ENCODE measurements around the gene AXIN2.

AXIN2 gene

DNA sequence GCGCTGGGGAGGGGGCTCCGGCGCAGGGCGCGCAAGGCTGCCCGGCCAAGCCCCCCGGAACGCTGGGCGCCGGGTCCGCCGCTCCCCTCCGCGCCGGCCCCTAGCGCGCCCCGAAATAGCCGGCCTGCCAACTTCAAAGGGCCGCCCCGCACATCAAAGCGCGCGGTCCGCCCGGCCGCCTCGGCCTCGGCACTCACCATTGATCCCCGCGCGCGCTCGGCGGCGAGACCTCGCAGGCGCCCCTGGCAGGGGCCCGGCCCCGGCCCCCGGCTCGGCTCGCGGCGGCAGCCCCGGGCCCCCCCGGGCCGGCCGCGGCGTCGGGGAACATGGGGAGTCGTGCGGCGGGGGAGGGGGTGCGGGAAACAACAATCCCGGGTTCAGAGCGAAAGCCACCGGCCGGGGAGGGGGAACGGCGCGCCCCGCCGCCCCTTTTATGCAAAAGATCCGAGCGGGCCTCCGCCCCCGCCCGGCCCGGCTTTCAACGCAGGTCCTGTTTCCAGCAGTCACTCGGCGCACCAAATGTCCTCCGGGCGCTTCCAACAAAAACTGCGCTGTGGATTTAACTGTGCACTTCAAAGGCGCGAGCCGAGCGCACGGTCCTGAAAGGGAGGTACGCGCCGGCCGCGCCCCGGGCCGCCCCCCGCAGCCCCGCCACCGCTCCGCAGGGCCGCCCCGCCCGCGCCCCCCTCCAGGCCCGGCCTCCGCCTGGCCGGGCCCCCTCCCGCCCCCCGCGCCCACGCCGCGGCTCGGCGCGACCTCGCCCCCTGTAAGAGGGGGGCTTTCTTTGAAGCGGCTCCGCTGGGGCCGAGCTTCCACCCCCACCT, 608 bp downstream of the AXIN2 start:
- TF ChIP-seq, protein P1, sequence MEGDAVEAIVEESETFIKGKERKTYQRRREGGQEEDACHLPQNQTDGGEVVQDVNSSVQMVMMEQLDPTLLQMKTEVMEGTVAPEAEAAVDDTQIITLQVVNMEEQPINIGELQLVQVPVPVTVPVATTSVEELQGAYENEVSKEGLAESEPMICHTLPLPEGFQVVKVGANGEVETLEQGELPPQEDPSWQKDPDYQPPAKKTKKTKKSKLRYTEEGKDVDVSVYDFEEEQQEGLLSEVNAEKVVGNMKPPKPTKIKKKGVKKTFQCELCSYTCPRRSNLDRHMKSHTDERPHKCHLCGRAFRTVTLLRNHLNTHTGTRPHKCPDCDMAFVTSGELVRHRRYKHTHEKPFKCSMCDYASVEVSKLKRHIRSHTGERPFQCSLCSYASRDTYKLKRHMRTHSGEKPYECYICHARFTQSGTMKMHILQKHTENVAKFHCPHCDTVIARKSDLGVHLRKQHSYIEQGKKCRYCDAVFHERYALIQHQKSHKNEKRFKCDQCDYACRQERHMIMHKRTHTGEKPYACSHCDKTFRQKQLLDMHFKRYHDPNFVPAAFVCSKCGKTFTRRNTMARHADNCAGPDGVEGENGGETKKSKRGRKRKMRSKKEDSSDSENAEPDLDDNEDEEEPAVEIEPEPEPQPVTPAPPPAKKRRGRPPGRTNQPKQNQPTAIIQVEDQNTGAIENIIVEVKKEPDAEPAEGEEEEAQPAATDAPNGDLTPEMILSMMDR (IDR thresholded peaks at IDR 0.05), result no peak

DNA sequence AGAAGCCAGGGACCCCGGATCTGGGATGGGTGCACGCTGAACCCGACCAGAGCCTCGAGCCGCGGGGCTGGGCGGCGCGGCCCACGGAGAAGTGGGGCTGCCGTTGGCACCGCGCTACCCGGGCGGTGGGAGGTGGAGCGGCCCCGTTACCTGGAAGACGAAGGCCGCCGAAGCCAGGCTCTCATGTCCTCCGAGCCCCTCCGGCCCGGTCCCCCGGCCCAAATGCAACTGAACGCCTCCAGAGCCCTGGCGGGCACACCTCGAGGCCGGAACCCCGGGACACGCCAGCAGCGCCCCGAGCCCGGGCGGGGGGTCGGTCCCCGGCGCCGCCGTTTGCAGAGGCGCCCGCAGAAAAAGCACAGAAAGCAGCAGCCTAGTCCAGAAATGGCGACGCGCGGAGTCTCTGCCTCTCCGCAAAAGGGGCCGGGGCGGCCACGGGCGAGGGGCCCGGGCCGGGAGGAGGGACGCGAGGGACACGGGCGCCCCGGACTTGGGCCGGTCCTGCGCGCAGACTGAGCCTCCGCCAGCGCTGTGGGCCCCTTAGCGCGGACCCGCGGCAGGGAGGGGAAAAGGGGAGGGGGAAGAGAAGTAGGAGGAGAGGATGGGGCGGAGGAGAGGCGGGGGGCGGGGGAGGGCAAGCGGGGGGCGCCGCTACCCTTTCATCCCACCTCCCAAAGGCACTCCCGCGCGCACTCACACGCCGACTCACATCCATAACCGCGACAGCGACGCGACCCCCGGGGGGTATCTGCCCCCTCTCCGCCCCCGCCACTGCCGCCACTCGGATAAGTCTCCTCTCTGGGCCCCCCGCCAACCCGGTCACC, 1.4 kb downstream of the AXIN2 start:
- TF ChIP-seq, protein P1 (IDR thresholded peaks at IDR 0.05), result no peak

DNA sequence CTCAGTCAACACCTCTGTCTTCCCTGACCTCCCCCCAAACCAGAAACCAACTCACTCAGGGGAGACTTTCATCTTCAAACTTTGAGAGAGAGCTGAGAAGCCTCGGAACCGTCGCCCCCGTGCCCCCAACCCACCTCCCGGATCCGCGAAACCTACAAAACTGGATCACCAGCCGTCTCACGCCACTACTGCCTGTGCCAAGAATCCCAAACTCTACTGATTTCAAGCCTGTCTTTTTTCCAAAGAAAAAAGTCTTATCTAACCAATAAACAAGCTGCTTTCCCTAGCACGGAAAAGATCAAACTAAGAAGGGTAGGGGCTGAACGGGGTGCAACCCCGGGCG, 2.0 kb downstream of the AXIN2 start:
- TF ChIP-seq, protein P1 (IDR thresholded peaks at IDR 0.05), result no peak

DNA sequence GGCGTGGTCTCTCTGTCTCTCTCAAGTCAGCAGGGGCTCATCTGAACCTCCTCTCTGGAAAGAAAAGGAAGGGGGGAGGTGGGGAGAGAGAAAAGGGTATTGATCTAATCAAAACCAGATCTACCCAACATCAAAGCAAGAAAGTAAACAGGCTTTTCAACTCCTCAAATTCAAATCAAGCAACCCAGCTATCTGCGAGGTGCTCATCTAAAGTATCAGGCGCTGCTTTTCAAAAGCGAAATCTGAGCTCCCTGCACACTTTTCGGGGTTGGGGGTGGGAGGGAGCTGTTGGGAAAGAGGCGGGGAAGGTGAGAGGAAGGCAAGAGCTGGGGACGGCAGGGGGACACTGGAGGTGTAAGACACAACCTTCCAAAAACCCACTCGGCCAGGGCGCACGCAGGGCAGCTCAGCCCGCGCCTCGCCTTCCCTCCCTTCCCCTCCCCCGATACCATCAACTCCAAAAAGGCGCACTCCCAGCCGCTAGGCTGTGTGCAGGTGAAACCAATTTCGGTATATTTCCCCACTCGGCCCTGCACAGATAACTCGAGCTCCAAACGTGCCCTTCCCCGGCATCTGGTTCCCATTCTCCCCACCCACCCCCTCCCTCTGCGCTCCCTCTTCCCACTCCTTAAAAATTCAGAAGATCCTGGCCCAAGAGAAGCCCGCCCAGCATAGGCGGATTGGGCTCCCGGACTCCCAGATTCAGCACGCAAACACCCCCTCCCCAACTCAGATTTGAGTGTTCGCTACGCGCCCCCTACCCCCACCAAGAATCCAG, 2.6 kb downstream of the AXIN2 start:
- TF ChIP-seq, protein P1 (IDR thresholded peaks at IDR 0.05), result no peak

DNA sequence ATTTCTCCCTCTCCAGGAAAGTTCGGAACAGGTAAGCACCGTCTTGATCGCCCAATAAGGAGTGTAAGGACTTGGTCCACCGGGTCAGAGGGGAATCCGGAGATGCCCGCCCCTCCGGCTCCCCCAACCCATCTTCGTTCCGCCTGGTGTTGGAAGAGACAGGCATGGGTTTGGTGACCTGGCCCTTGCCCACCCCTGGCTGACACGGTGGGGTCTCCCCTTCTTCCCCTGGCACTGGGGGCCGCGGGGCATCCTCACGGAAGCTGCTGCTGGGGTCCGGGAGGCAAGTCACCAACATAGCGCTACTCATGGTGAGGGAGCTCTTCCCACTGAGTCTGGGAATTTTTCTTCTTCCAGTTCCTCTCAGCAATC, 3.2 kb downstream of the AXIN2 start:
- TF ChIP-seq, protein P1 (IDR thresholded peaks at IDR 0.05), result no peak

DNA sequence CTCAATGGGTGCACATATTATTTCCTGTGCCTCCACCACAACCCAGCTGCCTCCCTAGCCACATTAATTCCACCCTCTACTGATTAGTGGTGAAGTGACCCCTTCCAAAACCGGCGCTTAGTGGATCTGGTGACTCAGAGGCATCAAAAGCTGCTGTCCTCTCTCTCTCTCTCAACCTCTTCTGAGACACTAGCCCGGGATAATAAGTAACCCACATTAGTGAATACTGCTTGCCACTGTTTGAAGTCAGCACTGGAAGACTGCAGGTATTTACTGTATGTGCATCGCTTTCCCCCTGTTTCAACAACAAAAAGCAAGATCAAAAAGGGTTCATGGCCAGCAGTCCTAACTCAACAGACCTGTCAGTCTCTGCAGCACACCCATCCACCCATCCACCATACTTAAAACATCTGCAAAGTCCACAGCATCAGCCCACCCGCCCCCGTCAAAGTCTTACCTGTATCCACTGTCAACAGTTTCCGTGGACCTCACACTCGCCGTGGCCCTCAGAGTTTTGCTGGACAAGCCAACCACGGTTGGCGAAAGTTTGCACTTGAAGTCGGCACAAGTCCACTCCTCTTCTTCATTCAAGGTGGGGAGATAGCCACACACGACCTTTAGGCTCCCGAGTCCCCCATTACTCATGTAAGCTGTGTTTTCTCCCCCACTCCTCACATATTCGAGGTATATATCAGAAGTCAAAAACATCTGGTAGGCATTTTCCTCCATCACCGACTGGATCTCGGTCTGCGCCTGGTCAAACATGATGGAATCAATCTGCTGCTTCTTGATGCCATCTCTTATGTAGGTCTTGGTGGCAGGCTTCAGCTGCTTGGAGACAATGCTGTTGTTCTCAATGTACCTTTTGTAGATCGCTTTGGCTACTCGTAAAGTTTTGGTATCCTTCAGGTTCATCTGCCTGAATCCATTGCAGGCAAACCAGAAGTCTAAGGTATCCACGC, 3.8 kb downstream of the AXIN2 start:
- TF ChIP-seq, protein P1 (IDR thresholded peaks at IDR 0.05), result no peak

Data from LNCAP (cell line).